HEK293 (cell line): ENCODE measurements around the gene DAGLB.
"Not testable (repeated sequence)": the region's sequence is repeated elsewhere in the genome, so short reads cannot be mapped to it uniquely, and the experiment has no call there.

ENCODE experiments used
- GLIS1 ChIP-seq: fragments of 450-650 bp; formaldehyde crosslinking; IDR thresholded peaks from 2 replicates; pipeline ENCODE4 v1.5.1; 2016; ENCODE audit warnings: missing biosample characterization, missing genetic modification characterization
- REST ChIP-seq: fragments of 450-650 bp; formaldehyde crosslinking; IDR thresholded peaks from 2 replicates; pipeline ENCODE4 v1.5.1; 2016; ENCODE audit warnings: missing biosample characterization, missing genetic modification characterization
- TRIM28 ChIP-seq: IDR thresholded peaks from 2 replicates; pipeline ENCODE4 v1.6.1; 2011; ENCODE audit warnings: low read length, control low read depth, borderline replicate concordance
- ZIC2 ChIP-seq: fragments of 450-650 bp; formaldehyde crosslinking; IDR thresholded peaks from 2 replicates; pipeline ENCODE4 v1.5.1; 2016; ENCODE audit warnings: missing biosample characterization, missing genetic modification characterization
- ZNF138 ChIP-seq: fragments of 450-650 bp; formaldehyde crosslinking; IDR thresholded peaks from 2 replicates; pipeline ENCODE4 v1.5.1; 2016; ENCODE audit warnings: missing biosample characterization, missing genetic modification characterization, borderline replicate concordance
- ZNF16 ChIP-seq: fragments of 450-650 bp; formaldehyde crosslinking; IDR thresholded peaks from 2 replicates; pipeline ENCODE4 v1.5.1; 2016; ENCODE audit warnings: low read depth, missing biosample characterization, missing genetic modification characterization
- ZNF274 ChIP-seq, 2 experiments: fragments of 200-500 bp in 1 of 2; fragments of 450-650 bp in 1 of 2; sonication (Bioruptor generic) in 1 of 2; formaldehyde crosslinking in 1 of 2; IDR thresholded peaks; 2 replicates each; pipeline versions ENCODE4 v1.5.1 to v1.6.1; 2014 to 2016; ENCODE audit warnings: borderline replicate concordance in 1 of 2, inconsistent platforms in 1 of 2, low read length in 1 of 2, missing biosample characterization in 1 of 2, missing genetic modification characterization in 1 of 2
- ZNF777 ChIP-seq: fragments of 450-650 bp; formaldehyde crosslinking; IDR thresholded peaks from 2 replicates; pipeline ENCODE4 v1.5.1; 2017; ENCODE audit warnings: missing biosample characterization, missing genetic modification characterization, borderline replicate concordance
- ZNF791 ChIP-seq: fragments of 450-650 bp; formaldehyde crosslinking; IDR thresholded peaks from 2 replicates; pipeline ENCODE4 v1.5.1; 2016; ENCODE audit warnings: missing biosample characterization, missing genetic modification characterization
- TF ChIP-seq, protein P1 (sequence below): fragments of 450-650 bp; formaldehyde crosslinking; IDR thresholded peaks from 2 replicates; pipeline ENCODE4 v1.5.1; 2016; ENCODE audit warnings: missing biosample characterization, missing genetic modification characterization
- TF ChIP-seq, protein P2 (sequence below): fragments of 450-650 bp; formaldehyde crosslinking; IDR thresholded peaks from 2 replicates; pipeline ENCODE4 v1.5.1; 2016; ENCODE audit warnings: missing biosample characterization, missing genetic modification characterization

DNA sequence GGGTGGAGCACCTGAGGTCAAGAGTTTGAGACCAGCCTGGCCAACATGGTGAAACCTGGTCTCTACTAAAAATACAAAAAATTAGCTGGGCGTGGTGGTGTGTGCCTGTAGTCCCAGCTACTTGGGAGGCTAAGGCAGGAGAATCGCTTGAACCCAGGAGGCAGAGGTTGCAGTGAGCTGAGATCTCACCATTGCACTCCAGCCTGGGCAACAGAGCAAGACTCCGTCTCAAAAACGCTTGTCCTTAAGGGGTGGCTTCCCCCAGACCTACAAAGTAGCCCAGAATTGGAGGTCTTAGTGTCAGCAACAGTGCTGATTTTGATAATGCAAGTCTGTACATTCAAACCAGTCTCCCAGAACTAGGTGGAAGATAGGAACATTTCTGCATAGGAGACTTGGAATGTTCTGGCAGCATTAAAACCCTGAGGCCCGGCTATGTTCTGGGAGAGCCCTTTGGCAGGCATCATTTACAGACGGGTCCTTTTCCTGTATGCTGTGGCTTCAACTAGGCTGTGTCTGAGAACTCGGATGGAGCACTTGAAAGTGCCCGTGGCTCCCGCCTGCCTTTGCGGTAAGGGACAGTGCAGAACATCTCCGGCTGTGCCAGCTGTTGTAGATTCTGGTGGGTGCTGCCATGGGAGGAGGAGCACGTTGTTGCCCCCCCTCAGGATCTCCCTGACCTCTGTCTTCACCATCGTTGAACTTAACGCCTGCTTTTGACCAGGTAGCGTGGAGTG is 49.8 kb downstream of the DAGLB start:
- TF ChIP-seq, protein P1, sequence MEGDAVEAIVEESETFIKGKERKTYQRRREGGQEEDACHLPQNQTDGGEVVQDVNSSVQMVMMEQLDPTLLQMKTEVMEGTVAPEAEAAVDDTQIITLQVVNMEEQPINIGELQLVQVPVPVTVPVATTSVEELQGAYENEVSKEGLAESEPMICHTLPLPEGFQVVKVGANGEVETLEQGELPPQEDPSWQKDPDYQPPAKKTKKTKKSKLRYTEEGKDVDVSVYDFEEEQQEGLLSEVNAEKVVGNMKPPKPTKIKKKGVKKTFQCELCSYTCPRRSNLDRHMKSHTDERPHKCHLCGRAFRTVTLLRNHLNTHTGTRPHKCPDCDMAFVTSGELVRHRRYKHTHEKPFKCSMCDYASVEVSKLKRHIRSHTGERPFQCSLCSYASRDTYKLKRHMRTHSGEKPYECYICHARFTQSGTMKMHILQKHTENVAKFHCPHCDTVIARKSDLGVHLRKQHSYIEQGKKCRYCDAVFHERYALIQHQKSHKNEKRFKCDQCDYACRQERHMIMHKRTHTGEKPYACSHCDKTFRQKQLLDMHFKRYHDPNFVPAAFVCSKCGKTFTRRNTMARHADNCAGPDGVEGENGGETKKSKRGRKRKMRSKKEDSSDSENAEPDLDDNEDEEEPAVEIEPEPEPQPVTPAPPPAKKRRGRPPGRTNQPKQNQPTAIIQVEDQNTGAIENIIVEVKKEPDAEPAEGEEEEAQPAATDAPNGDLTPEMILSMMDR (tag by site-specific recombination), result not testable (repeated sequence)
- not testable (repeated sequence) for TF ChIP-seq ZNF777 (tag by site-specific recombination); REST; ZNF16; TRIM28; ZNF274 (IDR thresholded peaks at IDR 0.05; ENCODE audit: low read length); ZNF274 (tag by site-specific recombination; IDR thresholded peaks at IDR 0.05; ENCODE audit: borderline replicate concordance); ZNF791 (tag by site-specific recombination); GLIS1 (tag by site-specific recombination); ZNF138 (tag by site-specific recombination); ZIC2 (tag by site-specific recombination)
- TF ChIP-seq, protein P2, sequence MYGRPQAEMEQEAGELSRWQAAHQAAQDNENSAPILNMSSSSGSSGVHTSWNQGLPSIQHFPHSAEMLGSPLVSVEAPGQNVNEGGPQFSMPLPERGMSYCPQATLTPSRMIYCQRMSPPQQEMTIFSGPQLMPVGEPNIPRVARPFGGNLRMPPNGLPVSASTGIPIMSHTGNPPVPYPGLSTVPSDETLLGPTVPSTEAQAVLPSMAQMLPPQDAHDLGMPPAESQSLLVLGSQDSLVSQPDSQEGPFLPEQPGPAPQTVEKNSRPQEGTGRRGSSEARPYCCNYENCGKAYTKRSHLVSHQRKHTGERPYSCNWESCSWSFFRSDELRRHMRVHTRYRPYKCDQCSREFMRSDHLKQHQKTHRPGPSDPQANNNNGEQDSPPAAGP (tag by site-specific recombination), result not testable (repeated sequence)
